ENCODE data around the gene IFNL1.
A peak's percentile ranks its signal among the peaks of the same experiment; 100 is the strongest.
"Not testable (repeated sequence)": the region's sequence is repeated elsewhere in the genome, so short reads cannot be mapped to it uniquely, and the experiment has no call there.

The IFNL1 gene

GRCh38 chr19:39332293-39332692 is 36.1 kb downstream of the IFNL1 start:
- DNase-seq (ENCODE audit: low spot score): no peak

GRCh38 chr19:39332738-39333137 is 36.5 kb downstream of the IFNL1 start:
- not testable (repeated sequence) for DNase-seq (ENCODE audit: low spot score)

DNA sequence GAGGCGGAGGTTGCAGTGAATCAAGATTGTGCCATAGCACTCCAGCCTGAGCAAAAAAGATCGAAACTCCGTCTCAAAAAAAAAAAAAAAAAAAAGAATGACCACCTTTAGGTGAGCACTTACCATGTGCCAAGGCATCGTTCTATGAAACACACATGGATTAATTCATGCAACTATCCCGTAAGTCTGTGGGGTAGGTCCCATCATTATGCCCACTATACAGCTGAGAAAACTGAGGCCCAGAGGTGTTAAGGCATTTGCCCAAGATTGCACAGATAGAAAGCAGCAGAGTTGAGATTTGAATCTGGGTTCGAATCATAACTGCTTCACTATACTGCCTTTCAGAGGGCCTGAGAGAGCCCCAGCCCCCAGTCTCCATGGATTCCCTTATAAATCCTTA is 37.3 kb downstream of the IFNL1 start:
- no peak for DNase-seq (ENCODE audit: low spot score)

DNA sequence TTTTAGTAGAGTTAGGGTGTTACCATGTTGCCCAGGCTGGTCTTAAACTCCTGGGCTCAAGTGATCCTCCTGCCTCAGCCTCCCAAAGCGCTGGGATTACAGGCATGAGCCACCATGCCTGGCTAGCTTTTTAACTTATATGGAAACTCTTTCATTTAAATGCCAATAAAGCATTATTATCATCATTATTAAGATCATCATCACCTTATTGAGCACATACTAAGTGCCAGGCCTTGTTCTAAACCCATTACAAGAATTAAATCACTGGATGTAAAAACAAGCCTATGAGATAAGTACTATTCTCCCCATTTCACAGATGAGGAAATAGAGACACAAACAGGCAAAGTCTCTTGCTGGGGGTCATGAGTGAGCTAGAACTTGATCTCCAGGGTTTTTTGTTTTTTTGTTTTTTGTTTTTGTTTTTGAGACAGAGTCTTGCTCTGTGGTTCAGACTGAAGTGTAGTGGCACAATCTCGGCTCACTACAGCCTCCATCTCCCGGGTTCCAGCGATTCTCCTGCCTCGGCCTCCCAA is 38.3 kb downstream of the IFNL1 start:
- no peak for DNase-seq (ENCODE audit: low spot score)

DNA sequence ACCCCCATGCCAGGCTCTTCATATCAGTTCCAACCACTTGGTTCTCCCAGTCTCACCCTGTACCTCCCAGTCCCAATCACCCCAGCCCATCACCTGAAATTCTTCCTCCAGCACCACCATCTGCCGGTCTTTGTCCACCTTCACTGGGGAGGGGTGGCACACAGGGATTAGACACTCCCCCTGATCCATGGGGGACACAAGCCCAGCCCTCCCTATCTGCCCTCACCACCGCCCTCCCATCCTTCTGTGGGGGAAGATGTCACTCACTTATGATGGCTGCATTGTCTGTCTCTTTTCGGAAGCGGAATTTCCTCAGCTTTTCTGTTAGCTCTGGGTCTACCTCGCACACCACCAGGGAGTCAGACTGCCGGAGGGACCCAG is 39.0 kb downstream of the IFNL1 start:
- no peak for DNase-seq (ENCODE audit: low spot score)

- DNase-seq (ENCODE audit: low spot score): no peak
These were observed 40.3 kb downstream of the IFNL1 start for GRCh38 chr19:39336483-39336882.

GRCh38 chr19:39339674-39340073 is 43.5 kb downstream of the IFNL1 start:
- DNase-seq (ENCODE audit: low spot score): no peak

- DNase-seq (ENCODE audit: low spot score): not testable (repeated sequence)
These were observed 43.9 kb downstream of the IFNL1 start for GRCh38 chr19:39340156-39340555.

DNA sequence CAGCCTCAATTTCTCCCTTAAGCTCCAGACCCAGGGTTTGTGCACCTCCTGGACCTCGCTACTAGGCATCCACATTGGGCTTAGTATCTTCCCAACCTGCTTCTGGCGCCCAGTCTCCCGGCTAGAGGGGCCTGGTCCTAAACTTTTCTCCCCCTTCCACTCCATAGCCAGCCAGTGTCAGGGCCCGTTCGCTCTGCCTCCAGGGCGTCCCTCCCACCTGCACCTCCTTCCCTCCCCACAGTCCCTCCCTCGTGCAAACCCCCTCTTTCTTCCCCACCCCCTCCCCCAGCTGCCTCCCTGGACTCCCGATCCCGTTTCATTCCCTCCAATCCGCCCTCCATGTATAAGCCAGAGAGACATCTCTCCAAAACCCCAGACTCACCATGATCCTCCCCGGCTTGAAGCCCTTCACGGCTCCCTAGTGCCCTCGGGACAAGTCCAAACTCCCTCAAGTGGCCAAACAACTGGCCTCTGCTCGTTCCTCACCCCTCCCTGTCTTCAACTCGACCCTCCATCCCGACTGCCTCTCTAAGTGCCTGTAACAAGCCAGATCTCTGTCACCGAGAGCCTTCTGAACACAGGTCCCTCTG is 45.0 kb downstream of the IFNL1 start:
- no peak for DNase-seq (ENCODE audit: low spot score)

DNA sequence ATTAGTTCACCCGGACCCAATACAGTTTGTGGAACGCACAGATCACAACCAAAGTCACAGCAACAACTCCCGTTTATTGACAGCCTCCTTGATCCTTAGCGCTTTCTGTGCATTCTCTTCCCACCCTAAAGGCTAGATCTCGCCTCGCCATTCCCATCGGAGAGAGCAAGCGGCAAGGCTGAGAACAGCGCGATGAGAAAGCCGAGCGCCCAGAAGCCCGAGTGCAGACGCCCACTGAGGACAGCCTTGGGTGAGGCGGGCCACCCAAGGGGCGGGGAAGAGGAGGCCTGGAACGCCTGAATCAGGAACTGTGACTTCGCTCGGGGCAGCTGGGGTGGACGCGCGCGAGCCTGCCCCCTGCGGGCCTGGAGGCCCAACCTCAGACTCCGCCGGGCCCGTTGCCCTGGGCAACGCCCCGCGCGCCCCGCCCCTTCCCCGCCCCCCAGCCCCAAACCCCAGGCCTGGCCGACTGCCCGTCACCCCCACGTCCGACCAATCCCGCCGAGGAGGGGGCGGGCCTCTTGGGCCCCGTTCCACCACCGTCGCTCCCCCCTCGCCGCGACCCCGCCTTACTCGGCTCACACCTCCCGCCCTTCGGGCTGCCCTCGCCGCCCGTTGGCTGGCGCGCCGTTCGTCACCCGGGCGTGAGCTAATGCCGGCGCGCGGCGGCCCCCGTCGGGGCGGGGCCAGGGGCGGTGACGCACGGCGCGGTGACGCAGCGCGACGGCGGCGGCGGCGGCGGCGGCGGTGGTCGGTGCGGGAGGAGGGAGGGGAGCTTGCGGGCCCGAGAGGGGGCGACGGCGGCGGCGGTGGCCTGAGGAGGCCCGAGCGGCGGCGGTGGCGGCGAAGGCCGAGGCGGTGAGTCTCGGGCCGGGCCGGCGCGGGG is 45.8 kb downstream of the IFNL1 start, which contains the start of gene SAMD4B:
Gene SAMD4B (plus strand): TSS at position 703 of the 886 bp plus-strand sequence. CDS start 14,473 bp downstream, outside the sequence.
- peak; percentile 98 for DNase-seq (ENCODE audit: low spot score)

GRCh38 chr19:39342647-39343305 is 46.6 kb downstream of the IFNL1 start:
- no peak for DNase-seq (ENCODE audit: low spot score)

DNA sequence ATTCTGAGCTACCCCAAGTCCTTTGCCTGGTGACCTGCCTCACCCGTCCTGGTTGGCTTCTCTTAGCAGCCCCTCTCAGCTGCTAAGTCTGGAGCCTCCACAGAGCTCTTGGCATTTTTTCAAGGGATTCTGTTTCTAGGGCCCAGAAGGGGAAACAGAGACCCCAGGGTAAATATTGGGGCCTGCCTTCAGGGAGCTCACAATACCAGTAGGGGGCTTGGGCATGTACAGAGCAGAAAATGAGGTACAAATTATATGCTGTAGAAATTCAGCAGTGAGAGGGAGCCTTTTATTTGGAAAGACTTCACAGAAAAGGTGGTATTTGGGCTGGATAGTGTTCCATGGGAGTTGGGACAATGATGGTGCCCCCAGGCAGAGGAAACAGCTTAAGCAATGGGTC is 49.7 kb downstream of the IFNL1 start:
- DNase-seq (ENCODE audit: low spot score): no peak

- DNase-seq (ENCODE audit: low spot score): no peak
These were observed 51.3 kb downstream of the IFNL1 start for GRCh38 chr19:39347332-39348164.
